Measurements from ENCODE around the gene MXRA8. TPM values are rescaled to one million over a fixed set of nuclear protein-coding genes. Genes with fewer than 3 reads are reported as not detected.

MXRA8 gene
- polyA plus RNA-seq, 2 of the 4 experiments (the other 2 are of a cell fraction) = 0.12 to 0.22 TPM

GRCh38 chr1:1367315-1367714, 9.0 kb upstream of the MXRA8 start:
- DNase-seq (ENCODE audit: low read depth in 1 of 2, low spot score in 1 of 2) = no peak
- no peaks in the 10 kb centered on the region for H3K4me1 ChIP-seq
- no peak overlapping the region for H3K4me2 ChIP-seq
- ChIA-PET POLR2A (no interaction called here), CTCF (interaction anchor here (6.1 kb wide), 1 partner anchor 22 kb away, joined by 73 read pairs; the partner anchor contains the start of gene DVL1)
- H3K27ac ChIP-seq = no peak overlapping the region
- H3K9me3 ChIP-seq = no peaks in the 10 kb centered on the region
- no peak for FAIRE-seq
- ATAC-seq = no peak
- TF ChIP-seq TP53 (CRISPR knock-in tag; IDR thresholded peaks at IDR 0.05) (no peak), ZSCAN20 (CRISPR knock-in tag; IDR thresholded peaks at IDR 0.05) (no peak), CBX8 (IDR thresholded peaks at IDR 0.05) (no peak), FOSB (CRISPR knock-in tag; IDR thresholded peaks at IDR 0.05) (no peak), RCOR1 (IDR thresholded peaks at IDR 0.05; ENCODE audit: low read depth, low read length) (no peak)
- H3K4me3 ChIP-seq = no peak overlapping the region
- 87% methylated on average over 5 of the region's 5 CpGs for WGBS (ENCODE audit: missing lambda C conversion rate)

GRCh38 chr1:1366699-1367066, 8.3 kb upstream of the MXRA8 start:
- no peak overlapping the region for H3K4me3 ChIP-seq
- H3K4me1 ChIP-seq = no peaks in the 10 kb centered on the region
- DNase-seq (ENCODE audit: low read depth in 1 of 2, low spot score in 1 of 2) = no peak
- no peak for TF ChIP-seq HES2 (IDR thresholded peaks at IDR 0.05)
- no peak for TF ChIP-seq RARB (CRISPR knock-in tag; IDR thresholded peaks at IDR 0.05)
- TF ChIP-seq HEYL (CRISPR knock-in tag; IDR thresholded peaks at IDR 0.05) = no peak
- no peak for TF ChIP-seq ESRRA (IDR thresholded peaks at IDR 0.05; ENCODE audit: borderline replicate concordance, low read length)
- WGBS (ENCODE audit: missing lambda C conversion rate) = 83% methylated on average over 3 of the region's 3 CpGs
- ATAC-seq = no peak
- FAIRE-seq = no peak
- CTCF ChIA-PET = no interaction called here
- no peak overlapping the region for H3K4me2 ChIP-seq
- no peak overlapping the region for H3K27ac ChIP-seq
- POLR2A ChIA-PET = no interaction called here
- no peaks in the 10 kb centered on the region for H3K9me3 ChIP-seq

- Histone ChIP-seq H3K27ac (no peak overlapping the region), H3K4me1 (no peaks in the 10 kb centered on the region), H3K9me3 (no peaks in the 10 kb centered on the region), H3K4me3 (no peak overlapping the region), H3K4me2 (no peak overlapping the region)
- CTCF ChIA-PET = no interaction called here
- POLR2A ChIA-PET = no interaction called here
- 47% methylated on average over 10 of the region's 10 CpGs for WGBS (ENCODE audit: missing lambda C conversion rate)
- FAIRE-seq (no peak), ATAC-seq (no peak), DNase-seq (ENCODE audit: low read depth in 1 of 2, low spot score in 1 of 2) (no peak)
- TF ChIP-seq CHD4 (IDR thresholded peaks at IDR 0.05; ENCODE audit: borderline replicate concordance) = no peak
- TF ChIP-seq HEYL (CRISPR knock-in tag; IDR thresholded peaks at IDR 0.05) = no peak
- no peak for TF ChIP-seq HOXB13 (CRISPR knock-in tag; IDR thresholded peaks at IDR 0.05; ENCODE audit: low read depth)
- no peak for TF ChIP-seq POLR2AphosphoS2 (conservative IDR thresholded peaks at IDR 0.05; ENCODE audit: low read length)
- TF ChIP-seq EHF (CRISPR knock-in tag; IDR thresholded peaks at IDR 0.05) = no peak
- TF ChIP-seq RFX5 (IDR thresholded peaks at IDR 0.05) = no peak
These were observed 7.7 kb upstream of the MXRA8 start for GRCh38 chr1:1365875-1366698.

GRCh38 chr1:1364266-1364665, 5.9 kb upstream of the MXRA8 start:
- ChIA-PET POLR2A (no interaction called here), CTCF (interaction anchor here (1.1 to 2.5 kb wide), 3 partner anchors 8 to 77 kb away, joined by 3 to 14 read pairs (median 3); no protein-coding TSS in a partner anchor)
- Histone ChIP-seq H3K4me3 (no peak overlapping the region), H3K9me3 (no peaks in the 10 kb centered on the region), H3K4me1 (peaks cover 9% of the 10 kb centered on the region; the same call in 2 of the 3 replicates), H3K27ac (no peak overlapping the region), H3K4me2 (no peak overlapping the region)
- TF ChIP-seq HEYL (CRISPR knock-in tag; IDR thresholded peaks at IDR 0.05) = no peak
- no peak for TF ChIP-seq USF2 (IDR thresholded peaks at IDR 0.05)
- TF ChIP-seq CBX2 (IDR thresholded peaks at IDR 0.05; ENCODE audit: borderline replicate concordance, low read depth) = no peak
- no peak for TF ChIP-seq CHD4 (IDR thresholded peaks at IDR 0.05; ENCODE audit: borderline replicate concordance)
- TF ChIP-seq CBX8 (IDR thresholded peaks at IDR 0.05) = no peak
- TF ChIP-seq HOXA7 (CRISPR knock-in tag; IDR thresholded peaks at IDR 0.05) = no peak
- TF ChIP-seq NR3C1 (IDR thresholded peaks at IDR 0.05) = no peak
- TF ChIP-seq TP53 (CRISPR knock-in tag; IDR thresholded peaks at IDR 0.05) = no peak
- TF ChIP-seq ESRRA (IDR thresholded peaks at IDR 0.05; ENCODE audit: borderline replicate concordance, low read length) = no peak
- no peak for TF ChIP-seq E2F6 (IDR thresholded peaks at IDR 0.05; ENCODE audit: borderline replicate concordance, low read depth)
- no peak for TF ChIP-seq RAD21 (conservative IDR thresholded peaks at IDR 0.05 in 1 of 2, IDR thresholded peaks at IDR 0.05 in 1 of 2)
- no peak for TF ChIP-seq HES2 (IDR thresholded peaks at IDR 0.05)
- no peak for TF ChIP-seq EP300 (IDR thresholded peaks at IDR 0.05)
- no peak for TF ChIP-seq EHMT2 (IDR thresholded peaks at IDR 0.05; ENCODE audit: low read depth)
- DNase-seq (ENCODE audit: low read depth in 1 of 2, low spot score in 1 of 2) (no peak), ATAC-seq (no peak), FAIRE-seq (no peak)
- WGBS (ENCODE audit: missing lambda C conversion rate) = 69% methylated on average over 14 of the region's 14 CpGs
